HCT116 (cell line): ENCODE measurements around the gene TTC16.

ENCODE experiments used
- EZH2 ChIP-seq: fragments of 200-600 bp; sonication (generic); IDR thresholded peaks from 2 replicates; pipeline ENCODE4 v1.6.1; 2017; ENCODE audit warnings: antibody characterized with exemption, mixed run types
- EZH2phosphoT487 ChIP-seq: fragments of 200-600 bp; IDR thresholded peaks from 2 replicates; pipeline ENCODE4 v1.6.1; 2018; ENCODE audit warnings: antibody characterized with exemption, borderline replicate concordance
- POLR2A ChIP-seq: IDR thresholded peaks from 2 replicates; pipeline ENCODE4 v1.7.0; 2011; ENCODE audit warnings: borderline replicate concordance; ENCODE audit not compliant: insufficient read depth, insufficient read length; ENCODE audit errors: extremely low read depth
- POLR2AphosphoS5 ChIP-seq: IDR thresholded peaks from 2 replicates; pipeline ENCODE4 v1.6.1; 2011; ENCODE audit warnings: mild to moderate bottlenecking, low read depth, low read length, moderate library complexity
- SIN3A ChIP-seq: IDR thresholded peaks from 2 replicates; pipeline ENCODE4 v1.6.1; 2012; ENCODE audit warnings: low read depth
- TCF7L2 ChIP-seq: IDR thresholded peaks from 2 replicates; pipeline ENCODE4 v1.7.0; 2011; ENCODE audit warnings: borderline replicate concordance, inconsistent platforms; ENCODE audit not compliant: insufficient read depth, insufficient read length; ENCODE audit errors: extremely low read depth
- ZFX ChIP-seq: fragments of 450-650 bp; IDR thresholded peaks from 2 replicates; pipeline ENCODE4 v1.6.1; 2017
- TF ChIP-seq, protein P1 (sequence below), 3 experiments: fragments of 200-600 bp in 1 of 3; sonication (generic) in 1 of 3; IDR thresholded peaks in 2 of 3; conservative IDR thresholded peaks in 1 of 3; 2 replicates each; pipeline ENCODE4 v1.5.1; 2012 to 2017; ENCODE audit warnings: low read depth in 2 of 3, low read length in 2 of 3, antibody characterized with exemption in 1 of 3, borderline replicate concordance in 1 of 3, control low read depth in 1 of 3, mild to moderate bottlenecking in 1 of 3, mixed read lengths in 1 of 3, mixed run types in 1 of 3, moderate library complexity in 1 of 3; ENCODE audit not compliant: insufficient read depth in 1 of 3
- TF ChIP-seq, protein P2 (sequence below): IDR thresholded peaks from 2 replicates; pipeline ENCODE4 v1.6.1; 2012

DNA sequence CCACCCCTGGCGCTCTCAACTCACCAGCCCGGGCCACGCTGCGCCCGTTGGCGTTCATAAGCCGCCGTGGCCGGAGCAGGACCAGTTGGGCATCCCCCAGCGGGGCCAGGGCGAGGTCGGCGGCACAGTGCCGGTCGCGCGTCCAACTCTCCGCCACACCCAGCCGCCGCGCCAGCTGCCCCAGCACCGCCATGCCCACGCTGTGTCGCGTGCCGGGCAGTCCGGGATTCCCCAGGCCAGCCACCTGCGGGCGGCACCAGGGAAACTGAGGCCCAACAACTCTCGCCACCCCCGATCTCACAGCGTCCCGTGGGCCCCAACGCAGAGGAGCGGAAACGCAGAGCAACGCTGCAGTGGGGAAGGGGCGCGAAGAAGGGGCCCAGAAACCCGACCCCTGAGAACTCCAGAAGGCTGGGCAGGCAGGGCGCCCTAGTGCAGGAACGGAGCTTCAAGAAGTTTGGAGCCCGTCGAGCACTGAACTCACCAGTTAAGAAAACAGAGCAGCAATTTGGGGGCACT is 869 bp upstream of the TTC16 start:
- TF ChIP-seq ZFX, result no peak
- TF ChIP-seq, protein P1, sequence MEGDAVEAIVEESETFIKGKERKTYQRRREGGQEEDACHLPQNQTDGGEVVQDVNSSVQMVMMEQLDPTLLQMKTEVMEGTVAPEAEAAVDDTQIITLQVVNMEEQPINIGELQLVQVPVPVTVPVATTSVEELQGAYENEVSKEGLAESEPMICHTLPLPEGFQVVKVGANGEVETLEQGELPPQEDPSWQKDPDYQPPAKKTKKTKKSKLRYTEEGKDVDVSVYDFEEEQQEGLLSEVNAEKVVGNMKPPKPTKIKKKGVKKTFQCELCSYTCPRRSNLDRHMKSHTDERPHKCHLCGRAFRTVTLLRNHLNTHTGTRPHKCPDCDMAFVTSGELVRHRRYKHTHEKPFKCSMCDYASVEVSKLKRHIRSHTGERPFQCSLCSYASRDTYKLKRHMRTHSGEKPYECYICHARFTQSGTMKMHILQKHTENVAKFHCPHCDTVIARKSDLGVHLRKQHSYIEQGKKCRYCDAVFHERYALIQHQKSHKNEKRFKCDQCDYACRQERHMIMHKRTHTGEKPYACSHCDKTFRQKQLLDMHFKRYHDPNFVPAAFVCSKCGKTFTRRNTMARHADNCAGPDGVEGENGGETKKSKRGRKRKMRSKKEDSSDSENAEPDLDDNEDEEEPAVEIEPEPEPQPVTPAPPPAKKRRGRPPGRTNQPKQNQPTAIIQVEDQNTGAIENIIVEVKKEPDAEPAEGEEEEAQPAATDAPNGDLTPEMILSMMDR (IDR thresholded peaks at IDR 0.05 in 2 of 3, conservative IDR thresholded peaks at IDR 0.05 in 1 of 3; ENCODE audit: borderline replicate concordance in 1 of 3, insufficient read depth in 1 of 3, low read depth in 2 of 3, low read length in 2 of 3), result no peak
- no peak for TF ChIP-seq POLR2A
- TF ChIP-seq SIN3A, result no peak
- TF ChIP-seq POLR2AphosphoS5, result no peak
- no peak for TF ChIP-seq EZH2
- TF ChIP-seq, protein P2, sequence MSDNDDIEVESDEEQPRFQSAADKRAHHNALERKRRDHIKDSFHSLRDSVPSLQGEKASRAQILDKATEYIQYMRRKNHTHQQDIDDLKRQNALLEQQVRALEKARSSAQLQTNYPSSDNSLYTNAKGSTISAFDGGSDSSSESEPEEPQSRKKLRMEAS, result no peak
- TF ChIP-seq TCF7L2, result no peak
- no peak for TF ChIP-seq EZH2phosphoT487
